HepG2 (cell line): ENCODE measurements around the gene ARAP1. TPM values are rescaled to one million over a fixed set of nuclear protein-coding genes. Genes with fewer than 3 reads are reported as not detected.
A peak's percentile ranks its signal among the peaks of the same experiment; 100 is the strongest.

ENCODE experiments used
- ATAC-seq: fragments of 200-7000 bp; cut with Tn5 transposase; 3 replicates; pipeline ENCODE4 v1.9.1; 2020; ENCODE audit warnings: mild to moderate bottlenecking, moderate library complexity
- BruUV-seq: library from RNA; stranded (reverse); fragments of 400-500 nt; replicated peaks from 2 replicates; lab custom pipeline; 2021; lab: Mats Ljungman, UMichigan
- CTCF ChIA-PET: fragments of 300-600 bp; formaldehyde crosslinking; extraction: SDS; loops from one replicate; lab custom pipeline; 2021; ENCODE audit warnings: low total read pairs, inconsistent platforms, low intra/inter-chr PET ratio; lab: Yijun Ruan, JAX
- POLR2A ChIA-PET: fragments of 350-600 bp; sonication (Branson Sonifier 250); formaldehyde crosslinking; loops from one replicate; lab custom pipeline; 2020; ENCODE audit warnings: antibody characterized with exemption, inconsistent platforms; lab: Yijun Ruan, JAX
- DNase-seq: peaks from one replicate; pipeline ENCODE4 v3.0.0-alpha.2; 2015; ENCODE audit warnings: low spot score
- FAIRE-seq: peaks from 3 replicates; lab custom pipeline; 2011; peaks lifted over from hg19 to GRCh38; lab: Jason Lieb, UNC
- H2AFZ ChIP-seq: one replicate; pipeline ENCODE4 v1.6.1; 2011; ENCODE audit warnings: low read length, inconsistent platforms
- H3K27ac ChIP-seq: fragments of 300-600 bp; 3 replicates; pipeline ENCODE4 v1.8.0; 2011; ENCODE audit warnings: mixed run types, mild to moderate bottlenecking, mixed read lengths, low read length, inconsistent platforms; ENCODE audit not compliant: insufficient read depth; ENCODE audit errors: extremely low read length
- H3K27me3 ChIP-seq, 2 experiments: fragments of 200-600 bp in 1 of 2; 2 replicates in 1 of 2; 3 replicates in 1 of 2; pipeline versions ENCODE4 v1.6.0 to v1.8.0; 2011; ENCODE audit warnings: low read length in 2 of 2, mild to moderate bottlenecking in 2 of 2, moderate library complexity in 2 of 2, inconsistent platforms in 1 of 2; ENCODE audit not compliant: insufficient read depth in 2 of 2, control insufficient read depth in 1 of 2
- H3K36me3 ChIP-seq, 2 experiments: fragments of 200-600 bp in 1 of 2; replicated peaks in 1 of 2; 2 replicates in 1 of 2; 3 replicates in 1 of 2; pipeline versions ENCODE4 v1.5.1 to v1.8.0; 2011; ENCODE audit warnings: low read length in 2 of 2, inconsistent platforms in 1 of 2; ENCODE audit not compliant: insufficient read depth in 2 of 2, control insufficient read depth in 1 of 2
- H3K4me1 ChIP-seq: 2 replicates; pipeline ENCODE4 v1.5.1; 2012; ENCODE audit warnings: low read length, inconsistent platforms; ENCODE audit not compliant: insufficient read depth
- H3K4me2 ChIP-seq: 2 replicates; pipeline ENCODE4 v1.6.0; 2011; ENCODE audit warnings: low read depth, low read length, inconsistent platforms
- H3K4me3 ChIP-seq, 3 experiments: fragments of 200-600 bp in 1 of 3; sonication (generic), shearing (Covaris generic) in 1 of 3; replicated peaks in 1 of 3; 2 replicates each; pipeline ENCODE4 v1.5.1; 2011 to 2016; ENCODE audit warnings: low read length in 3 of 3, inconsistent platforms in 2 of 3, low read depth in 2 of 3, mild to moderate bottlenecking in 2 of 3, control low read depth in 1 of 3, mixed read lengths in 1 of 3; ENCODE audit not compliant: insufficient read depth in 1 of 3
- H3K79me2 ChIP-seq: one replicate; pipeline ENCODE4 v1.6.1; 2011; ENCODE audit warnings: low read length, inconsistent platforms; ENCODE audit not compliant: insufficient read depth
- H3K9ac ChIP-seq: 2 replicates; pipeline ENCODE4 v1.6.0; 2011; ENCODE audit warnings: mild to moderate bottlenecking, low read depth, low read length, inconsistent platforms; ENCODE audit not compliant: insufficient read depth
- H3K9me3 ChIP-seq: 2 replicates; pipeline ENCODE4 v1.5.1; 2012; ENCODE audit warnings: mild to moderate bottlenecking, low read length
- H4K20me1 ChIP-seq: 2 replicates; pipeline ENCODE4 v1.6.0; 2011; ENCODE audit warnings: inconsistent platforms, mild to moderate bottlenecking, low read length, moderate library complexity; ENCODE audit not compliant: insufficient read depth
- ATF7 ChIP-seq, 2 experiments: fragments of 450-650 bp in 1 of 2; sonication (generic) in 1 of 2; formaldehyde crosslinking in 1 of 2; IDR thresholded peaks; 2 replicates each; pipeline versions ENCODE4 v1.4.0 to v1.6.1; 2016 to 2020; ENCODE audit warnings: antibody characterized with exemption in 1 of 2, mild to moderate bottlenecking in 1 of 2, missing genetic modification reagents in 1 of 2
- CREB3 ChIP-seq: sonication (generic); formaldehyde crosslinking; IDR thresholded peaks from 2 replicates; pipeline ENCODE4 v1.5.0; 2020; ENCODE audit warnings: missing genetic modification reagents
- DZIP1 ChIP-seq: sonication (generic); formaldehyde crosslinking; IDR thresholded peaks from 2 replicates; pipeline ENCODE4 v1.5.0; 2020; ENCODE audit warnings: mild to moderate bottlenecking, missing genetic modification reagents
- PAX8 ChIP-seq: sonication (generic); formaldehyde crosslinking; IDR thresholded peaks from 2 replicates; pipeline ENCODE4 v1.8.0; 2022; ENCODE audit warnings: mild to moderate bottlenecking, missing genetic modification reagents, borderline replicate concordance
- REST ChIP-seq, 2 experiments: IDR thresholded peaks; 2 replicates each; pipeline ENCODE4 v1.6.1; 2011 to 2012; ENCODE audit warnings: low read length in 2 of 2, borderline replicate concordance in 1 of 2, low read depth in 1 of 2, mild to moderate bottlenecking in 1 of 2, moderate library complexity in 1 of 2
- UBTF ChIP-seq: sonication (generic); formaldehyde crosslinking; IDR thresholded peaks from 2 replicates; pipeline ENCODE4 v1.4.0; 2020; ENCODE audit warnings: mild to moderate bottlenecking, missing genetic modification reagents
- ZBTB7B ChIP-seq: sonication (generic); formaldehyde crosslinking; IDR thresholded peaks from 2 replicates; pipeline ENCODE4 v1.4.0; 2020; ENCODE audit warnings: missing genetic modification reagents
- ZNF740 ChIP-seq: sonication (generic); formaldehyde crosslinking; IDR thresholded peaks from 2 replicates; pipeline ENCODE4 v1.4.0; 2020; ENCODE audit warnings: missing genetic modification reagents
- ZNF766 ChIP-seq: sonication (generic); formaldehyde crosslinking; IDR thresholded peaks from 2 replicates; pipeline ENCODE4 v1.5.0; 2020; ENCODE audit warnings: missing genetic modification reagents, borderline replicate concordance
- WGBS: methylation state at CpG from one replicate; pipeline ENCODE4 v1.1.6; 2017; ENCODE audit warnings: low lambda C conversion rate; 5-methylcytosine and 5-hydroxymethylcytosine counted together
- in situ Hi-C: cut with HindIII; loops from 2 replicates; pipeline ENCODE4 v1.10.0; 2017; ENCODE audit warnings: low pct_unique_long_range_greater_than_20kb; ENCODE audit not compliant: extremely low pct_ligation_motif_present
- intact Hi-C: fragments of 100-400 bp; cut with micrococcal nuclease; formaldehyde crosslinking; loops from one replicate; pipeline ENCODE4 v1.10.0; 2022; ENCODE audit not compliant: unreplicated experiment
- polyA plus RNA-seq, 8 experiments: library from polyadenylated mRNA; depleted of rRNA in 3 of 8; stranded (reverse) in 7 of 8; unstranded in 1 of 8; fragments of >200 nt; fragmentation: Illumina TruSeq in 4 of 8; extraction: Trizol in 4 of 8; gene quantifications; 2 replicates each; pipeline versions ENCODE4 v1.2.1 to v1.2.3, GENCODE V29; 2011 to 2016; ENCODE audit warnings: low read depth in 4 of 8, missing spikeins in 1 of 8, mixed read lengths in 1 of 8; ENCODE audit not compliant: insufficient read depth in 1 of 8
- total RNA-seq, 5 experiments: library from RNA; depleted of rRNA; stranded (reverse); fragments of >200 nt; fragmentation: Illumina TruSeq; extraction: Trizol; gene quantifications; 2 replicates each; pipeline ENCODE4 v1.2.3, GENCODE V29; 2016; ENCODE audit warnings: low read depth in 1 of 5

Gene ARAP1
- total and polyA plus RNA-seq, 2 of the 13 experiments (the other 11 are each of a cell fraction or from before 2014, with no cell fraction given): 43.2 to 55.5 TPM

GRCh38 chr11:72751116-72752087 lies 806 bp downstream of the ARAP1 start:
- Histone ChIP-seq H3K36me3 (peaks cover 10 to 22% of the 10 kb centered on the region in 2 experiments; a peak in 4 of 5 replicates), H3K79me2 (peaks cover 51% of the 10 kb centered on the region), H3K4me2 (peak overlapping the region; percentile 92), H3K27me3 (no peaks in the 10 kb centered on the region; a peak in 1 of 5 replicates), H3K4me1 (peaks cover 65% of the 10 kb centered on the region), H3K9me3 (no peaks in the 10 kb centered on the region), H3K4me3 (peak overlapping the region; percentile 77 to 94 (median 88)), H2AFZ (no peak overlapping the region), H3K27ac (peak overlapping the region; percentile 83), H3K9ac (peak overlapping the region; percentile 77), H4K20me1 (peaks cover 11% of the 10 kb centered on the region; the same call in 1 of the 2 replicates)
- CTCF ChIA-PET: no interaction called here
- DNase-seq: no peak
- FAIRE-seq: no peak
- TSS peak; percentile 41 for BruUV-seq
- POLR2A ChIA-PET: interaction anchor here (1.5 to 3.2 kb wide), 3 partner anchors 27 to 36 kb away, joined by 13 to 30 read pairs (median 19); no protein-coding TSS in a partner anchor
- ATAC-seq: no peak
- WGBS: 4% methylated on average over 10 of the region's 19 CpGs
- intact Hi-C loops (loop anchor here (2.0 kb wide), 1 partner anchor 15 kb away; no protein-coding TSS in a partner anchor), in situ Hi-C loops (loop anchor here (5.0 kb wide), 1 partner anchor 41 kb away; the partner anchor contains the start of gene STARD10)
- no peak for TF ChIP-seq ATF7 (IDR thresholded peaks at IDR 0.05)
- no peak for TF ChIP-seq ATF7 (CRISPR knock-in tag; IDR thresholded peaks at IDR 0.05)
- 0 out of 2 replicates have a peak, but pooled peaks have one; percentile 3 for TF ChIP-seq DZIP1 (CRISPR knock-in tag)
- TF ChIP-seq ZBTB7B (CRISPR knock-in tag): peak; percentile 46; the same call in 1 of the 2 replicates
- TF ChIP-seq REST (IDR thresholded peaks at IDR 0.05; ENCODE audit: borderline replicate concordance in 1 of 2, low read depth in 1 of 2, low read length in 2 of 2): no peak
- no peak for TF ChIP-seq ZNF766 (CRISPR knock-in tag)
- peak; percentile 11; the same call in 1 of the 2 replicates for TF ChIP-seq UBTF (CRISPR knock-in tag)
- TF ChIP-seq CREB3: no peak
- 0 out of 2 replicates have a peak, but pooled peaks have one; percentile 41 for TF ChIP-seq ZNF740 (CRISPR knock-in tag)
- no peak for TF ChIP-seq PAX8 (CRISPR knock-in tag)
